Ascending aorta (tissue), 2 donors: ENCODE results near the gene NID1. TPM values are rescaled to one million over a fixed set of nuclear protein-coding genes. Genes with fewer than 3 reads are reported as not detected.

Experiments used
- DNase-seq, 2 donors: peaks; one replicate each; pipeline ENCODE4 v3.0.0-alpha.2; 2019; ENCODE audit warnings: low spot score in 2 of 2
- H3K27ac ChIP-seq, 2 donors: fragments of 200-600 bp; sonication (generic); one replicate each; pipeline ENCODE4 v1.5.1; 2016 to 2017; ENCODE audit warnings: mild to moderate bottlenecking in 1 of 2
- H3K27me3 ChIP-seq: fragments of 200-600 bp; sonication (generic); one replicate; pipeline ENCODE4 v1.5.1; 2017
- H3K36me3 ChIP-seq, 2 donors: fragments of 200-600 bp; sonication (generic); one replicate each; pipeline ENCODE4 v1.5.1; 2016
- H3K4me1 ChIP-seq, 2 donors: fragments of 200-600 bp; sonication (generic); one replicate each; pipeline ENCODE4 v1.5.1; 2016 to 2017; ENCODE audit warnings: mild to moderate bottlenecking in 1 of 2
- H3K4me3 ChIP-seq, 2 donors: fragments of 200-600 bp; sonication (generic); one replicate each; pipeline ENCODE4 v1.5.1; 2016 to 2017; ENCODE audit warnings: mild to moderate bottlenecking in 1 of 2
- H3K9me3 ChIP-seq, 2 donors: fragments of 200-600 bp; sonication (generic); one replicate each; pipeline ENCODE4 v1.5.1; 2016
- intact Hi-C: fragments of 100-400 bp; cut with DNase I; formaldehyde crosslinking; loops from one replicate; pipeline ENCODE4 v1.15.1; 2023
- total RNA-seq: library from RNA; depleted of rRNA; stranded (reverse); fragments of >200 nt; gene quantifications from one replicate; pipeline ENCODE4 v1.1.0, GENCODE V29; 2016
- TF ChIP-seq, protein P1 (sequence below), 3 experiments: fragments of 200-600 bp in 2 of 3; fragments of 450-650 bp in 1 of 3; sonication (generic) in 2 of 3; IDR thresholded peaks; one replicate each; pipeline ENCODE4 v1.5.1; 2016 to 2019; ENCODE audit warnings: antibody characterized with exemption in 3 of 3, mild to moderate bottlenecking in 1 of 3, moderate library complexity in 1 of 3

Gene NID1
- total RNA-seq, 1 donor from 2014 or later: 172 TPM

DNA sequence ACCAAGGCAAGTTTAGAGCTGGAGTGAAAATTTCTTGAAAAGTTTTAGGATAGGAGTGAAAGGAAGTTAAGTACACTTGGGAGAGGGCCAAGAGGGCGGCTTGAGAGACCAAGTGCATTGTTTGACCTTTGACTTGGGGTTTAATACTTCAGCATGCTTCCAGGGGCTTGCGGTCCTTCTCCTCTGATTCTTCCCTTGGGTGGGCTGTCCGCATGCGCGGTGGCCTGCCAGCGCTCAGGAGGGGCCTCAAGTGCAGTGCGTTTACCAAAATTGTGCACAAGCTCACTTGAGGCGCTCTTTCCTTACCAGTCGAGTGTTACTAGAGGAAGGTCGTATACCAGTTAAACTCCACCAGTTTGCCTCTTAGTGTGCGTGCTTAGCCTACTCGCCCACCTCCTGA lies 106.9 kb downstream of the NID1 start:
- Histone ChIP-seq H3K27me3 (no peaks in the 10 kb centered on the region), H3K4me1 (no peaks in the 10 kb centered on the region), H3K4me3 (no peak overlapping the region), H3K9me3 (no peaks in the 10 kb centered on the region), H3K36me3 (no peaks in the 10 kb centered on the region), H3K27ac (no peak overlapping the region)
- intact Hi-C loops: no loop called here
- TF ChIP-seq, protein P1, sequence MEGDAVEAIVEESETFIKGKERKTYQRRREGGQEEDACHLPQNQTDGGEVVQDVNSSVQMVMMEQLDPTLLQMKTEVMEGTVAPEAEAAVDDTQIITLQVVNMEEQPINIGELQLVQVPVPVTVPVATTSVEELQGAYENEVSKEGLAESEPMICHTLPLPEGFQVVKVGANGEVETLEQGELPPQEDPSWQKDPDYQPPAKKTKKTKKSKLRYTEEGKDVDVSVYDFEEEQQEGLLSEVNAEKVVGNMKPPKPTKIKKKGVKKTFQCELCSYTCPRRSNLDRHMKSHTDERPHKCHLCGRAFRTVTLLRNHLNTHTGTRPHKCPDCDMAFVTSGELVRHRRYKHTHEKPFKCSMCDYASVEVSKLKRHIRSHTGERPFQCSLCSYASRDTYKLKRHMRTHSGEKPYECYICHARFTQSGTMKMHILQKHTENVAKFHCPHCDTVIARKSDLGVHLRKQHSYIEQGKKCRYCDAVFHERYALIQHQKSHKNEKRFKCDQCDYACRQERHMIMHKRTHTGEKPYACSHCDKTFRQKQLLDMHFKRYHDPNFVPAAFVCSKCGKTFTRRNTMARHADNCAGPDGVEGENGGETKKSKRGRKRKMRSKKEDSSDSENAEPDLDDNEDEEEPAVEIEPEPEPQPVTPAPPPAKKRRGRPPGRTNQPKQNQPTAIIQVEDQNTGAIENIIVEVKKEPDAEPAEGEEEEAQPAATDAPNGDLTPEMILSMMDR (IDR thresholded peaks at IDR 0.05): no peak
- no peak for DNase-seq

DNA sequence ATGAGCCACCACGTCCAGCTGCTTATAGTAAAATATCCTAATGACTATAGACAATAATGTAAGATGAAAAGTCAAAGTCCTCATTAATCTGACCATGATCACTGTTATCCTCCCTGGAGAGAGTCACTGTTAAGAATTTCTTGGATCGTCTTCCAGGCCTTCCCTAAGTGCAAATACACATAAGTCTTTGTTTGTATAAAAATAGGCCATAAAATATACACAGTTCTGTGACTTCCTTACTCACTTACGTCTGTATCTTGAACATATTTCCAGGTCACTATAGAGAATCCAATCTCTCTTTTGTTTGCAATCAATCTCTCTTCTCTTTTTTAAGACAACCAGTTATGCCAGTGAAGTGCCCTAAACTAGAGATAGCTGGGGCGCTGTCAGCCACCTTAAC lies 109.1 kb downstream of the NID1 start:
- no peak for DNase-seq
- intact Hi-C loops: no loop called here
- no peaks in the 10 kb centered on the region for H3K27me3 ChIP-seq
- no peak overlapping the region for H3K27ac ChIP-seq
- H3K36me3 ChIP-seq: no peaks in the 10 kb centered on the region
- TF ChIP-seq, protein P1 (IDR thresholded peaks at IDR 0.05): no peak
- no peaks in the 10 kb centered on the region for H3K4me1 ChIP-seq
- no peaks in the 10 kb centered on the region for H3K9me3 ChIP-seq
- H3K4me3 ChIP-seq: no peak overlapping the region

DNA sequence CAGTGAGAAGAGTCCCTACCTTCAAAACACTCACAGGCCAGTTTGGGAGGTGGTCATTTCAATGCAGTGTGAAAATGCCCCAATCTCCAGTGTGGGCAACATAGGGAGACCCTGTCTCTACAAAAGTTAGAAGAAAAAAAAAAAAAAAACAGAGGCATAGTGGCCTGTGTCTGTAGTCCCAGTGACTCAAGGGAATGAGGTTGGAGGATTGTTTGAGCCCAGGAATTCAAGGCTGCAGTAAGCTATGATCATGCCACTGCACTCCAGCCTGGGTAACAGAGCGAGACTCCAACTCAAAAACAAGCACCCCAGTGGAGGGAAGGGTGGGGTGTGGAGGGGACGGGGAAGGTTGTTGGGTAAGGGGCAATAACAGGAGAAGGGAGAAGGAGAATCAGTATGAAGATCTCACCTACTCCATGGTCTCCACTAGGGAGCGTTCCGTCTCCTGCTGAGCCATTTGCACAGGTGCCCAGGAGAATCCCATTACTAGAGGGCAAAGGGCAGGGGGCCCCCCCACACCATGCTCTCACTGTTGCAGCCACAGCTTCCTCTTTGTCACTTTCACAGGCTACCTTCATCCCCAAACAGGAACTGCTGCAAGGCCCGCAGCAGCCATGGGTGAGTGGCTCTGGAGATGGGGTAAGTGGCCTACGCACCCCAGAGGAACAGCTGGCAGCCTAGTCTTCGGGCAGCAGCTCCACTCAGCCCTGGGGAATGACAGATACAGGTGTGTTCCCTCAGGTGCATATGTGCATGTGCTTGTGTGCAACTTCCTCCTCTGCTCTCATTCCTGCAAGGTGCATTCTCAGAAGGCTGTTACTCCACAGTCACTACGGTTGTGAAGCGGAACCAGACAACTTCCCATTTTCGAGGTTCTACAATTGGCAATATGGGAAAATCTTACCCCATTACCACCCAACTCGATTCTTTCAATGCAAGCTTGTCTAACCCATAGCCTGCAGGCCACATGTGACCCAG lies 110.3 kb downstream of the NID1 start:
- Histone ChIP-seq H3K4me1 (no peaks in the 10 kb centered on the region), H3K27ac (no peak overlapping the region), H3K36me3 (no peaks in the 10 kb centered on the region), H3K9me3 (no peaks in the 10 kb centered on the region), H3K27me3 (no peaks in the 10 kb centered on the region), H3K4me3 (no peak overlapping the region)
- DNase-seq: no peak
- TF ChIP-seq, protein P1 (IDR thresholded peaks at IDR 0.05): no peak
- intact Hi-C loops: no loop called here

DNA sequence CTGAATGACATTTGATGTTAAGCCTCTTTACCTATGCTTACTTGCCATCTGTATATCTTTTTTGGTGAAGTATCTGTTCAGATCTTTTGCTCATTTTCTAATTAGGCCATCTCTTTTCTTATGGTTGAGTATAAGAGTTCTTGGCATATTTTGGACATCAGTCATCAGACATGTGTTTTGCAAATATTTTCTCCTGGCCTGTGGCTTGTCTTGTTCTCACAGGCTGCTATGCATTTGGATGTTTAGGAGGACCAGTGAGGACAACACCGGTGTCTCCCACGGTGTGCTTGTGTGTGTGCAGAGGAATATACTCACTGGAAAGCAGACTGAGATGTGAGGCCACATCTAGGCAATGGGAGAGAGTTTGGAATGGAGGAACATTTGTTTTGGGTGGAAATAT lies 111.1 kb downstream of the NID1 start:
- H3K4me1 ChIP-seq: no peaks in the 10 kb centered on the region
- H3K36me3 ChIP-seq: no peaks in the 10 kb centered on the region
- DNase-seq: no peak
- no peak overlapping the region for H3K4me3 ChIP-seq
- H3K9me3 ChIP-seq: no peaks in the 10 kb centered on the region
- intact Hi-C loops: no loop called here
- no peak overlapping the region for H3K27ac ChIP-seq
- TF ChIP-seq, protein P1 (IDR thresholded peaks at IDR 0.05): no peak
- no peaks in the 10 kb centered on the region for H3K27me3 ChIP-seq

DNA sequence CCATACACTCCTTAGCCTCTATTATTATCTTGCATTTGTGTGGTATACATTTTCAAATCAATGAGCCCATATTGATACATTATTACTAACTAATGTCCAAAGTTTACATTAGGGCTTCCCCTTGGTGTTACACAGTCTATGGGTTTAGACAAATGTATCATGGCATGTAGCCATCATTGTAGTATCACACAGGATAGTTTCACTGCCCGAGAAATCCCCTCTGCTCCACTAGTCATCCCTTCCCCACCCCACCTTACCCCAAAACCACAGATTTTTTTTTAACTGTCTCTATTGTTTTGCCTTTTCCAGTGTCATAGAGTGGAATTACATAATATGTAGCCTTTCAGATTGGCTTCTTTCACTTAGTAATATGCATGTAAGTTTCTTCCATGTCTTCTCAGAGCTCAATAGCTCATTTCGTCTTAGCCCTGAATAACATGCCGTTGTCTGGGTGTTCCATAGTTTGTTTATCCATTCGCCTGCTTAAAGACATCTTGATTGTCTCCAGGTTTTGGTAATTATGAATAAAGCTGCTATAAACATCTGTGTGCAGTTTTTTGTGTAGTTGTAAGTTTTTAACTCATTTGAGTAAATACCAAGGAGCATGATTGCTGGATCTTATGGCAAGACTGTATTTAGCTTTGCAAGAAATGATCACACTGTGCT lies 111.8 kb downstream of the NID1 start:
- H3K4me1 ChIP-seq: no peaks in the 10 kb centered on the region
- no peak overlapping the region for H3K27ac ChIP-seq
- intact Hi-C loops: no loop called here
- no peaks in the 10 kb centered on the region for H3K9me3 ChIP-seq
- H3K27me3 ChIP-seq: no peaks in the 10 kb centered on the region
- no peak overlapping the region for H3K4me3 ChIP-seq
- no peaks in the 10 kb centered on the region for H3K36me3 ChIP-seq
- no peak for DNase-seq
- TF ChIP-seq, protein P1 (IDR thresholded peaks at IDR 0.05): no peak
